HCT116 (cell line): ENCODE measurements around the gene SHKBP1. TPM values are rescaled to one million over a fixed set of nuclear protein-coding genes. Genes with fewer than 3 reads are reported as not detected.
A peak's percentile ranks its signal among the peaks of the same experiment; 100 is the strongest.

Experiments used
- ATAC-seq: fragments of 200-7000 bp; cut with Tn5 transposase; 2 replicates; pipeline ENCODE4 v1.9.1; 2020; ENCODE audit warnings: mild to moderate bottlenecking, moderate library complexity
- BruUV-seq: library from RNA; stranded (reverse); fragments of 400-500 nt; replicated peaks from 2 replicates; lab custom pipeline; 2021; lab: Mats Ljungman, UMichigan
- CTCF ChIA-PET: fragments of 300-600 bp; sonication (Branson Sonifier 250); formaldehyde crosslinking; loops from one replicate; lab custom pipeline; 2021; ENCODE audit warnings: antibody characterized with exemption; lab: Charles Lee
- POLR2A ChIA-PET: fragments of 300-600, 350-600 bp; sonication (Branson Sonifier 250); formaldehyde crosslinking; loops from one replicate; lab custom pipeline; 2021; ENCODE audit warnings: antibody characterized with exemption; lab: Charles Lee
- RAD21 ChIA-PET, 2 experiments: fragments of 300-600 bp; sonication (Branson Sonifier 250); formaldehyde crosslinking; loops; one replicate each; lab custom pipeline; 2023; ENCODE audit warnings: low total read pairs in 2 of 2; ENCODE audit not compliant: uncharacterized antibody in 2 of 2, unreplicated experiment in 2 of 2, low non-redundant PET in 1 of 2; lab: Charles Lee
- DNase-seq: peaks from one replicate; pipeline ENCODE4 v3.0.0-alpha.2; 2010; ENCODE audit warnings: low read depth, low spot score
- H2AFZ ChIP-seq: fragments of 200-600 bp; shearing (Covaris generic), sonication (generic); 2 replicates; pipeline ENCODE4 v1.6.1; 2017; ENCODE audit warnings: low read depth, mixed run types, mixed read lengths, antibody characterized with exemption, low read length; ENCODE audit not compliant: poor library complexity, severe bottlenecking
- H3K27ac ChIP-seq: 2 replicates; pipeline ENCODE4 v1.5.1; 2012; ENCODE audit warnings: low read depth, low read length
- H3K27me3 ChIP-seq: fragments of 200-600 bp; sonication (generic); 2 replicates; pipeline ENCODE4 v1.6.1; 2016; ENCODE audit warnings: mixed run types, low read length, mixed read lengths; ENCODE audit not compliant: insufficient read depth
- H3K36me3 ChIP-seq, 2 experiments: fragments of 200-500 bp in 1 of 2; fragments of 200-600 bp in 1 of 2; sonication (Bioruptor generic) in 1 of 2; sonication (generic) in 1 of 2; 2 replicates each; pipeline versions ENCODE4 v1.5.1 to v1.6.1; 2014 to 2016; ENCODE audit warnings: low read length in 2 of 2, inconsistent platforms in 1 of 2, mixed read lengths in 1 of 2, mixed run types in 1 of 2; ENCODE audit not compliant: insufficient read depth in 2 of 2, control insufficient read depth in 1 of 2
- H3K4me1 ChIP-seq, 2 experiments: fragments of 200-600 bp in 1 of 2; sonication (generic) in 1 of 2; 2 replicates each; pipeline versions ENCODE4 v1.5.1 to v1.6.1; 2012 to 2017; ENCODE audit warnings: low read length in 2 of 2, inconsistent platforms in 1 of 2, mild to moderate bottlenecking in 1 of 2, mixed read lengths in 1 of 2, mixed run types in 1 of 2, moderate library complexity in 1 of 2; ENCODE audit not compliant: insufficient read depth in 2 of 2, control insufficient read depth in 1 of 2
- H3K4me2 ChIP-seq: fragments of 200-600 bp; sonication (generic); 2 replicates; pipeline ENCODE4 v1.6.1; 2017; ENCODE audit warnings: mixed run types, low read length, mixed read lengths
- H3K4me3 ChIP-seq, 2 experiments: fragments of 200-600 bp in 1 of 2; sonication (generic) in 1 of 2; replicated peaks in 1 of 2; 2 replicates each; pipeline ENCODE4 v1.5.1; 2011 to 2016; ENCODE audit warnings: low read length in 2 of 2, control low read depth in 1 of 2, low read depth in 1 of 2, mild to moderate bottlenecking in 1 of 2, mixed read lengths in 1 of 2, mixed run types in 1 of 2
- H3K79me2 ChIP-seq: fragments of 200-600 bp; sonication (generic); 2 replicates; pipeline ENCODE4 v1.6.1; 2017; ENCODE audit warnings: mild to moderate bottlenecking, mixed run types, low read length, moderate library complexity, mixed read lengths; ENCODE audit not compliant: insufficient read depth
- H3K9ac ChIP-seq: fragments of 200-600 bp; sonication (generic); 2 replicates; pipeline ENCODE4 v1.6.1; 2016; ENCODE audit warnings: low read length, mixed read lengths
- H3K9me2 ChIP-seq: fragments of 200-600 bp; sonication (generic), shearing (Covaris generic); 2 replicates; pipeline ENCODE4 v1.6.1; 2017; ENCODE audit warnings: mixed run types, mild to moderate bottlenecking, moderate library complexity; ENCODE audit not compliant: insufficient read depth
- H3K9me3 ChIP-seq, 2 experiments: fragments of 200-500 bp in 1 of 2; fragments of 200-600 bp in 1 of 2; sonication (Bioruptor generic) in 1 of 2; sonication (generic) in 1 of 2; 2 replicates each; pipeline ENCODE4 v1.6.1; 2014 to 2017; ENCODE audit warnings: low read length in 2 of 2, mixed read lengths in 2 of 2, inconsistent platforms in 1 of 2, low read depth in 1 of 2, mild to moderate bottlenecking in 1 of 2, mixed run types in 1 of 2, moderate library complexity in 1 of 2; ENCODE audit not compliant: control insufficient read depth in 1 of 2, insufficient read depth in 1 of 2
- H4K20me1 ChIP-seq: fragments of 200-600 bp; sonication (generic), shearing (Covaris generic); 2 replicates; pipeline ENCODE4 v1.6.1; 2017; ENCODE audit warnings: mixed run types, mild to moderate bottlenecking, moderate library complexity; ENCODE audit not compliant: insufficient read depth
- CEBPB ChIP-seq: IDR thresholded peaks from 2 replicates; pipeline ENCODE4 v1.6.1; 2012; ENCODE audit warnings: low read depth
- EZH2 ChIP-seq: fragments of 200-600 bp; sonication (generic); IDR thresholded peaks from 2 replicates; pipeline ENCODE4 v1.6.1; 2017; ENCODE audit warnings: antibody characterized with exemption, mixed run types
- POLR2AphosphoS5 ChIP-seq: IDR thresholded peaks from 2 replicates; pipeline ENCODE4 v1.6.1; 2011; ENCODE audit warnings: mild to moderate bottlenecking, low read depth, low read length, moderate library complexity
- SP1 ChIP-seq: IDR thresholded peaks from 2 replicates; pipeline ENCODE4 v1.6.1; 2012; ENCODE audit warnings: low read depth
- TCF7L2 ChIP-seq: IDR thresholded peaks from 2 replicates; pipeline ENCODE4 v1.7.0; 2011; ENCODE audit warnings: borderline replicate concordance, inconsistent platforms; ENCODE audit not compliant: insufficient read depth, insufficient read length; ENCODE audit errors: extremely low read depth
- YY1 ChIP-seq: IDR thresholded peaks from 2 replicates; pipeline ENCODE4 v1.6.1; 2011; ENCODE audit warnings: low read length, low read depth, moderate library complexity, mild to moderate bottlenecking; ENCODE audit not compliant: insufficient replicate concordance; ENCODE audit errors: extremely low read depth
- ZFX ChIP-seq: fragments of 450-650 bp; IDR thresholded peaks from 2 replicates; pipeline ENCODE4 v1.6.1; 2017
- intact Hi-C: fragments of 100-400 bp; cut with micrococcal nuclease; formaldehyde crosslinking; loops from 2 replicates; pipeline ENCODE4 v1.10.0; 2022
- total RNA-seq: library from RNA; stranded (reverse); gene quantifications from one replicate; pipeline ENCODE4 v1.2.1, GENCODE V29; 2021; ENCODE audit not compliant: unreplicated experiment
- TF ChIP-seq, protein P1 (sequence below): IDR thresholded peaks from 2 replicates; pipeline ENCODE4 v1.6.1; 2012

SHKBP1 gene
- total RNA-seq, 1 experiment from 2014 or later, result 97.4 TPM

DNA sequence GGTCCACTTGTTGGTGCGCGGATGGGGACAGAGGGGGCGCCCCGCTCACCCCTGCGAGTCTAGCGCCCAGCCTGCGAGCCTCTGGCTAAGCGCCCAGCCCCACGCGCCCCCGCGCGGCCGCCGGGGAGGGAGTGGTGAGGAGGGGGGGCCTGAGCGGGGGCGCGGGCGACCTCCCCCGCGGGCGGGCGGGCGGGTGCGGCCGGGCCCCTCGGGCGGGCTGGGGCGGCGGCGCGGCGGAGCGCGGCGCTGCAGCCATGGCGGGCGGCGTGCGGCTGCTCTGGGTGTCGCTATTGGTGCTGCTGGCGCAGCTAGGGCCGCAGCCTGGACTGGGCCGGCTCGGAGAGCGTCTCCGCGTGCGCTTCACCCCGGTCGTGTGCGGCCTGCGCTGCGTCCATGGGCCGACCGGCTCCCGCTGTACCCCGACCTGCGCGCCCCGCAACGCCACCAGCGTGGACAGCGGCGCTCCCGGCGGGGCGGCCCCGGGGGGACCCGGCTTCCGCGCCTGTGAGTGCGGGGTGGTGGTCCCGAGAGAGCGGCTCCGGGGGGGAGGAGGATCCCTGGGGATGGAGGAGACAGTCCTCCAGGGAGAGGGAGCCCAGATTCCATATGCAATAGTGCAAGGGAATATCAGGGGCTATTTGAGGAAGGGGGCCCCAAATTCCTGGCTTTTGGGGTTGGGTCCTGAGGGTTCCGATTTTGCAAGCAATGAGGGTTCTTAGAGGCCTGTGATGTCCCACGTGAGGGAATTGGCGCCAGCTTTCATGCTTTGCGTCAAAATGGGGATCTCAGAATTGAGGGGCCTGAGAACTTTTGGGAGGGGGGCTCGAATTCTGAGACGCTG, 24.7 kb downstream of the SHKBP1 start, which contains the start of gene LTBP4:
Gene LTBP4 (plus strand): TSS at position 236 of the 841 bp plus-strand sequence. CDS start 19 bp downstream, at position 255.
- TF ChIP-seq SP1 (no peak), ZFX (peak; percentile 68; the same call in 1 of the 2 replicates), POLR2AphosphoS5 (peak; percentile 36; the same call in 1 of the 2 replicates)
- TF ChIP-seq, protein P1, sequence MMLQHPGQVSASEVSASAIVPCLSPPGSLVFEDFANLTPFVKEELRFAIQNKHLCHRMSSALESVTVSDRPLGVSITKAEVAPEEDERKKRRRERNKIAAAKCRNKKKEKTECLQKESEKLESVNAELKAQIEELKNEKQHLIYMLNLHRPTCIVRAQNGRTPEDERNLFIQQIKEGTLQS, result no peak

DNA sequence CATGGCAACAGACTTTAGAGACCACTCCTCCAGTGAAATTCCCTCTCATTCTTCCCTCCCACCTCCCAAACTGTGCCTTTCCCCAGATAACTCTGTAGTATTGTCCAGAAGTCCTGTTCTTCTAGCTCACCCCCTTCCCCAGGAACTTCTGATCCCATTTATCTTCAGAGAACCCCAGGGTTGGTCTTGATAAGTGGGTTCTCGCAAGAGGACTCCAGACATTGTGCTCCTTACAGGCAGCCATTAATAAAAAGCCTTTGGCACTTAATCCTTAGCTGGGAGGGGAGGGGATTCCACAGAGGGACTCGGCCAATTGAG, 26.4 kb downstream of the SHKBP1 start:
- Histone ChIP-seq H3K9me2 (no peaks in the 10 kb centered on the region), H3K9ac (peak overlapping the region; percentile 92), H3K9me3 (no peaks in the 10 kb centered on the region), H3K4me3 (peak overlapping the region; percentile 62 to 67), H2AFZ (no peak overlapping the region), H4K20me1 (no peaks in the 10 kb centered on the region), H3K4me2 (peak overlapping the region; percentile 93), H3K27me3 (no peaks in the 10 kb centered on the region), H3K27ac (peak overlapping the region; percentile 87), H3K79me2 (peaks cover 15% of the 10 kb centered on the region; the same call in 1 of the 2 replicates), H3K36me3 (no peaks in the 10 kb centered on the region), H3K4me1 (peaks cover 34 to 86% of the 10 kb centered on the region in 2 experiments)
- TSS peak; percentile 72 for BruUV-seq
- TF ChIP-seq CEBPB (no peak), TCF7L2 (no peak), YY1 (no peak), EZH2 (no peak)
- TF ChIP-seq, protein P1, result no peak
- ATAC-seq, result no peak
- POLR2A ChIA-PET, result interaction anchor here (0.9 to 4.9 kb wide), 6 partner anchors 8 to 138 kb away, joined by 3 to 55 read pairs (median 5); partner anchors contain the start of gene BLVRB
- intact Hi-C loops, result loop anchor here (2.0 to 10.0 kb wide), 3 partner anchors 138 to 458 kb away; partner anchors contain the start of gene BLVRB
- no peak for DNase-seq
- RAD21 ChIA-PET, result interaction anchor here in 1 of 2 experiments (1.0 kb wide), 1 partner anchor 10 kb away, joined by 3 read pairs; no protein-coding TSS in a partner anchor
- CTCF ChIA-PET, result interaction anchor here (0.9 to 4.4 kb wide), 13 partner anchors 11 to 298 kb away, joined by 4 to 39 read pairs (median 19); partner anchors contain the start of gene BLVRB

More for the DNA sequence above, 24.7 kb downstream of the SHKBP1 start, which contains the start of gene LTBP4:
- ChIA-PET RAD21 (no interaction called here), CTCF (interaction anchor here (2.1 to 4.3 kb wide), 7 partner anchors 13 to 296 kb away, joined by 4 to 39 read pairs (median 27); no protein-coding TSS in a partner anchor), POLR2A (interaction anchor here (1.6 kb wide), 1 partner anchor 180 kb away, joined by 3 read pairs; no protein-coding TSS in a partner anchor)
- Histone ChIP-seq H3K4me1 (peaks cover 29 to 82% of the 10 kb centered on the region in 2 experiments), H3K36me3 (no peaks in the 10 kb centered on the region), H2AFZ (no peak within 1 kb of the TSS), H3K79me2 (peaks cover 15% of the 10 kb centered on the region; the same call in 1 of the 2 replicates), H3K27ac (peak within 1 kb of the TSS; percentile 87), H4K20me1 (no peaks in the 10 kb centered on the region), H3K9ac (peak within 1 kb of the TSS; percentile 92), H3K4me2 (peak within 1 kb of the TSS; percentile 93), H3K27me3 (no peaks in the 10 kb centered on the region), H3K9me2 (no peaks in the 10 kb centered on the region), H3K9me3 (no peaks in the 10 kb centered on the region), H3K4me3 (peak within 1 kb of the TSS; percentile 62 to 67)
- intact Hi-C loops, result loop anchor here (5.0 to 10.0 kb wide), 2 partner anchors 179 to 457 kb away; no protein-coding TSS in a partner anchor
- no peak for DNase-seq
- ATAC-seq, result no peak
- no TSS peak for BruUV-seq
